Stimulated activated CD4-positive, alpha-beta T cell treated with anti-CD3 and anti-CD28 coated beads, Interleukin-2, amount 100 ng/mL, for 48 hours (primary cell): ENCODE results near the gene CHGA.
A peak's percentile ranks its signal among the peaks of the same experiment; 100 is the strongest.

ENCODE experiments used
- DNase-seq, 2 donors: peaks; one replicate each; pipeline ENCODE4 v3.0.0-alpha.2; 2020

The CHGA gene, protein sequence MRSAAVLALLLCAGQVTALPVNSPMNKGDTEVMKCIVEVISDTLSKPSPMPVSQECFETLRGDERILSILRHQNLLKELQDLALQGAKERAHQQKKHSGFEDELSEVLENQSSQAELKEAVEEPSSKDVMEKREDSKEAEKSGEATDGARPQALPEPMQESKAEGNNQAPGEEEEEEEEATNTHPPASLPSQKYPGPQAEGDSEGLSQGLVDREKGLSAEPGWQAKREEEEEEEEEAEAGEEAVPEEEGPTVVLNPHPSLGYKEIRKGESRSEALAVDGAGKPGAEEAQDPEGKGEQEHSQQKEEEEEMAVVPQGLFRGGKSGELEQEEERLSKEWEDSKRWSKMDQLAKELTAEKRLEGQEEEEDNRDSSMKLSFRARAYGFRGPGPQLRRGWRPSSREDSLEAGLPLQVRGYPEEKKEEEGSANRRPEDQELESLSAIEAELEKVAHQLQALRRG

DNA sequence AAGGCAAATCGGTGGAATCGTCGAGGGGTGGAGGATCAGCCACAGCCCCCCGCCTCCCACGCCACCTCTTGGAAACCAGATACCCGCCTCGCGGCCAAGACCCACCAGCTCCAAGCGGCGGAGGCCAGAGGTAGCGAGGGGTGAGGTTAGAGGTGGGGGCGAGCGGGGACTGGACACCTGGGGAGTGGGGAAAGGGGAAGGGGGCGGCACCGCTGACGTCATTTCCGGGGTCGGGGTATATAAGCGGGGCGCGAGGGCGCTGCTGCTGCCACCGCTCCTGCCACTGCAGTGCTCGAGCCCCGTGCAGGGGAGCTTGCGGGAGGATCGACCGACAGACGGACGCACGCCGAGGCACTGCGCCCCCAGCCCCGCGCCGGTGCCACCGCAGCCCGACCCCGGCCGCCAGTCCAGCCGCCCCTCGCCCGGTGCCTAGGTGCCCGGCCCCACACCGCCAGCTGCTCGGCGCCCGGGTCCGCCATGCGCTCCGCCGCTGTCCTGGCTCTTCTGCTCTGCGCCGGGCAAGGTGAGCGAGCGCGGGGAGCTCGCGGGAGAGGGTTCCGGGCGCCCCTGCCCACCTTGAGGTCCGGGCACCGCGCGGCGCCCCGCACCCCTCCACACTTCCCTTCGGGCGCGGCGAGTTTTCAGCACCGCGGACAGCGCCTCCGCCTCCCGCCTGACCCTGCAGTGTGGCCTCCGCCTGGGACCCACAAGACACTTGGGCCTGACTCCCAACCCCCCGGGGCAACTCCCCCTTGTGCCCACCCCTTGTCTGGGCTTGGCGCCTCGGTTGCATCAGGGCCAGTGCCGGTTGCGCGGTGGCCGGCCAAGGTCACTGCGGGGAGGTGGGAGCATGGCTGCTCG, at the start of gene CHGA:
TSS of gene CHGA (plus strand) at position 268 of the 861 bp plus-strand sequence. CDS start at position 478, 210 bp downstream.
- peak; percentile 31 to 49 for DNase-seq

DNA sequence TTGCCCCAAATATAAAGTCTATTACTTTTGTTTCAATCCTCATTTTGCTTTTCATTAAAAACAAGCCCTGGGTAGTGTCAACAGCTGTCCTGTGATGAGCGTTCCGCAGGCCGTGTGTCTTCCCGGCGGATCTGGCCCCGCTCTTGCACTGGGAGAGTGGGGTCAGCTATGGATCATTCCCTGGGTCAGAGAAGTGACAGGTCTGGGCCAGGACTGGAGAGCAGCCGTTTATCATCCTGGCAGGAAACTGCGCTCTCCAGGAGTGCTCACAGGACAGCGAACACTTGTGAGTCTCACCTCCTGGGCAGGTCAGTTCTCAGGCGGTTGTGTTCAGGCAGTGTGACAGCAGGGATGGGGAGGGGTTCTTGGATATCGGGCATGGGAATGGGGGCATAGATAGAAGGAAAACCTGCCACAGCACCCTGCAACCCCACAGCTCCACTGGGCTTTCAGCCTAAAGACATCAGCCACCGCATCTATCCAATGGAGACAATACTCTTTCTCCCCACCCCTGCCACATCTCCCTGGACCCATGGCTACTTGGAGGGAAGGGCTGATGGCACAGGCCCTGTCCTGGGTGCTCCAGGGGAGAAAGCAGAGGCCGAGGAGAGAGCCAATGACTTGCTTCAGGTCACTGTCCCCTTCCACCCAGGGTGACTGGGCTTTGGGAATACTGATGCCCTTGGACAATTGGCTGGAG, 47.8 kb upstream of the CHGA start:
- DNase-seq, result no peak

DNA sequence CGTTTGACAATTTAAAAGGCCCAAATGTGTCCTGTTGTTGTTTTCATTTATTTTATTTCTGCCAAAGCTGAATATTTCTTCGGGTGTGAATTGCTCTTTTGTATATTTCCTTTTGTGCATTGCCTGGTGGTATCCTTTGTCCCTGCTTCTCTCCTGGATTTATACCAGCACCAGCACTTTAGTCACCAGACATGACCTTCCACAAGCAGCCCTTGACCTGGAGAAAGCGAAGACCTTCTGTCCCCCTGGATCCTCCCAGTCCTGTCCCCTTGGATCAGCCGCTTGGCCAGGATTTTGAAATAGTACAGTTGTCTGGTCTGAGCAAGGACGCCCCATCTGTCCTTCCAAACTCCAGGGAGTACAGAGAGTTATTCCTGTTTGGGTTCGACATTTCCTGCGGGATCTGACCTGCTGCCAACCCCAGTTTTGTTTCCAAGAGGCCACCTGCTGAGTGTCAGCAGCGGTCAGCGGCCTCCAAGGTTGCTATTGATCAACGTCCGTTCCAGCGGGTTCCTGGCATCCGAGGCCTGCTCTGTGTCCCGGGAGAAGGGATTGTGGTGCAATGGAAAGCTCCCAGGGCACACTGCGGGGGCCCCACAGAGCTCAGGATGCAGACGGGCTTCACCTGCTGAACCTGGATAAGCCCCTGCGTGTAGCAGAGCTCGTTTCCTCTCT, 45.1 kb upstream of the CHGA start:
- DNase-seq, result no peak

DNA sequence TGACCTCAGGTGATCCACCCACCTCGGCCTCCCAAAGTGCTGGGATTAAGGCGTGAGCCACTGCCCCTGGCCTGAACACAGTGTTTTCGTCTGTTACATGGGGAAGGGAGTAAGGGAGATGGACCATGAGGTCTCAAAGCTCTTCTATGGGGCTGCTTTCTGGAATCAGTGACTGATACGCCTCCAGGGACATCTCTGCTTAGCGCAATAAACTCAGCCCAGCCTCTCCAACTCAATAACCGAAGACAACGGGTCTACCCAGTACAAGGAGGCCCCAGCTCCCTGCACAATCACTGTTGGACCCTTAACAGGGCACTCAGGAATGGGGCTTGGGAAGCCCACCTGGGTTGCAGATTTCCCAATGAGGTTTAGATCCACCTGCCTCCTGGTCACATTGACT, 42.6 kb upstream of the CHGA start:
- DNase-seq, result no peak

DNA sequence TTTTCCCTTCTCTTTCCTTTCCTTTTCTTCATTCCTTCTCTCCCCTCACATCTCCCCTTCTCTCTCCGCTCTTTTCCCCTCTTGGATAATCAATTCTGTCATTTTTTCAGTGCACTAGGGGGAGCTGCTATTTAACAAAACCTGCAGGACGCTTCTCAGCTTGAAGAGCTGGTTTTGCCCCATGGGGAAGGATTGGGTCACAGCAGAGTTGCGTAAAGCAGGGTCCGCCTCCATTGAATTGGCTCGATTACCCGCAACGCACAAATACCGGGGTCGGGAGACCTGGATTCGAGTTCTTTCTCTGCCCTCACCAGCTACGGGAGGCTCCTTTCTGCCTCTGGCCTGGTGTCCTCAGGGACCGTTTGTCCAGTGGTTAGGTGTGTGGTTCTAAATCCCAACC, 42.1 kb upstream of the CHGA start:
- DNase-seq, result no peak

DNA sequence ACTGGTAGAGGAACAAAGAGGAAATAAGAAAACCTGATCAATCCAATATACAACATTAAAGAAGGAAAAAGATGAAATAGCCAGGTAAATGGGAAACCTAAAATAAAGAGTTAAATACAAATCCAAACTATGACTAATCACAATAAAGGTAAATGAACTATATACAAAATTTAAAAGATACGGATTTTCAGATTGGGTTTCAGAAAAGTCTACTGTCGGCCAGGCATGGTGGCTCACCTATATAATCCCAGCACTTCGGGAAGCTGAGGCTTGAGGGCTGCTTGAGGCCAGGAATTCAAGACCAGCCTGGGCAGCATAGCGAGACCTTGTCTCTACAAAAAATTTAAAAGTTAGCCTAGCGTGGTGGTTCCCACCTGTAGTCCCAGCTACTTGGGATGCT, 39.9 kb upstream of the CHGA start:
- no peak for DNase-seq

DNA sequence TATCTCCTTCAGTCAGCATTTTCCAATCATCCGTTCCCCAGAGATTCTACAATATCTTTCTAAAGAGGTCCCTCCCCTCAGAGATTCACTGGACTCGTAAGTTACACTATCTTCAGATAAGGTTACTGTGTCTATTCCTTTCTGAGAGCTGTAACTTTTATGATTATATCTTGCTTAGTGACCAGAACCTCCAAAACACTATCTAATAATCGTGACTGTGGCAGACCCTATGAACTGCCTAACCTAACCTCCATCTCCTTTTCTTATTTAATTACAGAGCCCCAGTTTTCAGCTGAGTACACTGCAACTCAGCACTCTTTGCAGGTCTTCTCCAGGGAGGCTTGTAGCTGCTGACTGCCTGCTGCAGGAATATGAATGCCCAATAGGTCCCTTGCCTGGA, 38.5 kb upstream of the CHGA start:
- DNase-seq, result no peak

DNA sequence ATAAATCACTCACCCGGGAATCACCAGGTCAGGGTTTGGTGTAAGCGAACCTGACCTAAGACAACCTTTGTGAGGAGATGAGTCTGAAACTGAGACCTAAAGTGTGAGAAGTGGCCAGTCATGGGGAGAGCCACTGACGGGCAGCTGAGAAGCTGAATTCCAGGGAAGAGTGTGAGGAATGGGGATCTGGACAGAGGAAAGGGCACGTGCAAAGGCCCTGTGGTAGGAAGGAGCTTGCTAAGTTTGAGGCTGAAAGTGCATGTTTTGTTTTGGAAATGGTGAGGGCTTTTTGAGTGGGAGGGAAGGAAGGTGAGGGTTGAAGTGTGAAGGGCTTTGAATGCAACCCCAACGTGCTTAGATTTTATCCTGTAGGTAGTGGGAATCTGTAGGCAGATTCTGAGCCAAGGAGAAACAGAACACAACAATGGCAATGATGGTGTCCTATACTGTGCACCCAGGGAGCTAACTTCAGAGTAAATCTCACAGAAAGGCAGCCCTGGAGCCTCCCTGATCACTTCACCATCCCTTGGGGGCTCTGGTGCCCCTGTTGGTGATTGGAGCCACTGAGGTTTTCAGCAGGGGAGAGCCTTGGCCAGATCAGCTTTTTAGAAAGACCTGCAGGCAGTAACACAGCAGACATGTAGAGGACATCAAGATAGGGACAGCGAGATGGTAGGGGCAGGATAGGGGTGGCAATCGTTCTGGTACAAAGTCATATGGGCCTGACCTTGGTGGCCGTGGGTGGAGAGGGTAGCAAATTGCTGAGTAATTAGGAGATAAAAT, 37.5 kb upstream of the CHGA start:
- no peak for DNase-seq

DNA sequence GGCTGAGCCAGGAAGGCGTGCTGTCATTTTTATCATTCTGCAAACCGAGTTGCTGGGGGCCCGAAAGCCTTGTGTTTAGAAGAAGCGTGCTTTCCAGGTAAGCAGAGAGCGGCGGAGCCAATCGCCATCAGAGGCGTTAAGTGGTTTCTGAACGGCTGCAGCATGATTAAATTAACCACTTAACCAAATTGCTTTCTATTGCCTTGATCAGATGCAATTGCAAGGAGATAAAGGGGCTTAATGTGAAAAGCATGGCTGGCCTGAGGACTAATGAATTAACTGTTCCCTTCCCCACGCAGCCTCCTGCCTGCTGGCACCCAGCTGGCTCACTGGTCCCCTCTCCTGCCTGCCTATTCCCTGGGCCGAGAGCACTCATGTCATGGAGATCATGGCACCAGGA, 36.6 kb upstream of the CHGA start:
- no peak for DNase-seq

DNA sequence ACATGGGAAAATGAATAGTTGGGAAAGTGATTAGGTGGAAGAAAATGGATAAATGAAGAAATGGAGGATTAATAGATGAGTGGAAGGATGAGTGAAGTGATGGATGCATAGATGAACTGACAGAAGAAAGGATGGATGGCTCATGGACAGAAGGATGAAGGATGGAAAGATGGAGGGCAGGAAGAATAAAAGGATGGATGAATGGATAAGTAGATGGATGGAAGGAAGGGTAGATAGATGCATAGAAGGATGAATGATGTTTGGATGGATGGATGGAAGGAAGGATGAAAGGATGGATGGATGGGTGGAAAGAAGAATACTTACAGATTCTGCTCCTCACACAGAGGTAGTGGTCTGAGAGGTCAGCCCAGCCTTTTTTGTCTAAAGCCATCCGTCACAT, 35.8 kb upstream of the CHGA start:
- no peak for DNase-seq

DNA sequence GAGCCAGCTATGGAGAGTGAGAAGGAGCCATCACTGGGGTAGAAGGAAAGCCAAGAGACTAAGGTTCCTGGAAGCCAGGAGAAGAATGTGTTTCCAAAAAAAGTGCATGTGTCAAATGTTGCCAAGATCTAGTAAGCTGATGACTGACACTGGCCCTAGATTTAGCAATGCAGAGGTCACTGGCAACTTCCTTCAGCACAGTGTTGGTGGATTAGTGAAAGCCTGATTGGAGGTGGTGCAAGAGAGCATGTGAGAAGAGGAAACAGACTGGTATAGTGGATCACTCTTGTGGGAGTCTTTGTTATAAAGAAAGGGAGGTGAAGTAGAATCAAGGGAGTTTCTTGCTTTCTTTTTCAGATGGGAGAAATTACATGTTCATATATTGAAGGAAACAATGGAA, 34.1 kb upstream of the CHGA start:
- DNase-seq, result no peak

DNA sequence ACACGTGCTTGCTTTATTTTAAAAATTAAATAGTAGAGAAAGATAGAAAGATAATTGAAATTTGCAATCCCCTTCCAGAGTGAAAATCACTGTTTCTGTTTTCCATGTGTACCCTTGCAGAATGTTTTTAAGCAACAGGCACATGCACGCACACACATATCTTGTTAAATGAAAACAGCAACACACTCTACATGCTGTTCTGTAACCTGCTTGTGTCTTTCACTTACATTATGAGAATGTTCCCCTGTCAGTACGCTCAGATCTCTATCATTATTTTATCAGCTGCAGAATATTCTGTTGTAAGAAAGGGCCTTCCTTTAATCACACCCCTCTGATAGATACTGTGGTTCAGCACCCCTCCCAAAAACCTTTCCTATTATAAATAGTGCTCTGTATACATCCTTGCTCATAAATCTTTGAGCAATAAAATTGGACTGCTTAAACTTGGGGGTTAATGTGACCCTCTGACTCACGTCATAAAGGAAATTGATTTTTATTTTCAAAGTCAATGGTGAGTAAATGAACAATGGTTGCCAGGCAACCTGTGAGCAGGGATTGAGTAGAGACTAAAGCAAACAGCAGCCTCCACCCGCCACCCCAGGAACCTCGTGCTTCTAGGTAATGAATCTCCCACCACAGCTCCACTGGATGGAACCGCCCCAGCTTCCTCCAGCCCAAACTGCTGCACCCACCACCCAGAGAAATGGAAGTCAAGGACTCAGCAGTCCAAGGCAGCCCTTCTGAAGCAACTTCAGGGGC, 31.9 kb upstream of the CHGA start:
- no peak for DNase-seq

DNA sequence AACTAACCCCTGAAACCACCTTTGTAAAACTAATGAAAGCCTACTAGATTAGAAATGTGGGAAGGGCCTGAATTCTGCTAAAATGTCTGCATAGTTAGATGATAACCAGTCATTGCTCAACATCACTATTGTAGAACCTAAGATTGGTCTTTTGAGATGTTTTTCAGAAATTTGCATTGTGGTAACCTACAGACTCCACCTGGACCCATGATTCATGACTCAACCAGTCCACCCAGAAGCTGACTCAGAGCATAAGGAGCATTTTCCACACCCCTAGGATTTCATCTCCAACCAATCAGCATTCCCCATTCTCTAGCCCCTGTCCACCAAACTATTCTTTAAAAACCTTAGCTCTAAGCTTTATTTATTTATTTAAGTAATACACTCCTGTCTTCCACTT, 30.4 kb upstream of the CHGA start:
- DNase-seq, result no peak

DNA sequence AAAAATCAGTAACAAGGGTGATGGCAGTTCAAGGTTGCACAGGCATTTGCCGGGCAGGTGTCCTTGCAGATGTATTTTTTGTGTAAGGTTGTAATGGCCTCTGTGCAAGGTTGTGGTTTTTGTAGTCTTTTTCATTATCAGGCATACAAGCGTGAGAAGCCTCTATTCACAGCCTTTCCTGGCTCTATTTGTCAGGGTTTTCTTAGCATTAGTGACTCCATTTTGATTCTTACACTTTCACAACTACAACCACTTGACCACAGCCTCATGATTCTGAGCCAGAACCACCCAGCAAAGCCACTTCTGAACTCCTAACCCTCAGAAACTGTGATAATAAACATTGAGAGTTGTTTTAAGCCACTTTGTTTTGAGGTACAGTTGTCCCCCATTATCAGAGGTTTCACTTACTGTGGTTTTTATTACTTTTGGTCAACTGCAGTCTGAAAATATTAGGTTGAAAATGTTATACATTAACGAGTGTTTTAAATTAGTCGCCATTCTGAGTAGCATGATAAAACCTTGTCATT, 27.5 kb upstream of the CHGA start:
- no peak for DNase-seq

DNA sequence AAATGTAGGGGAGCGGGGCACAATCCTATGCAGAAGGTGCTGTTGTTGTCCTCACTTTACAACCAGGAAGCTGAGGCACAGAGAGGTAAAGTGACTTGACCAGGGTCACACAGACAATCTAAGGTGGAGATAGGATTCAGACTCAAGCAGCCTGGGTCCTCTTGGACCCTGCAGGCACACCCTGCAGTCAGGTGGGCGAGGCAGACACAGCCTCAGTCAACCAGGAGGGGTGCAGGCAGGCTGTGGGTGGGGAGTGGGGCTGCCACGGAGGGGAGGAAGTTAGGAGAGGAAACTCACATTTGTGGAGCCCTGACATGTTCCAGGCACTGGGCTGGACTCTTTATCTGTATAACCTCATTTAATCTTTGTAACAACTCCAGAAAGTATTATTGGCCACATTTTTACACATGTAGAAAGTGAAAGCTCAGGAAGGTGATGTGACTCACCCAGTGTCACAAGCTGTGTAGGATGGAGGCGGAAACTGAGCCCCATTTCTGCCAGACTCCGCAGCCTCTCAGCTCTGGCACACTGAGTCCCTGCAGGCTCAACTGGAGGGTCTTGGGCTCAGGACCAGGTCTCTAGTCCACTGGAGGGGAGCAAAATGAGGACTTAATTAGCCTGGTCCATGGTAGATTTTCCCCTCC, 24.9 kb upstream of the CHGA start:
- DNase-seq, result peak; percentile 28 to 37

DNA sequence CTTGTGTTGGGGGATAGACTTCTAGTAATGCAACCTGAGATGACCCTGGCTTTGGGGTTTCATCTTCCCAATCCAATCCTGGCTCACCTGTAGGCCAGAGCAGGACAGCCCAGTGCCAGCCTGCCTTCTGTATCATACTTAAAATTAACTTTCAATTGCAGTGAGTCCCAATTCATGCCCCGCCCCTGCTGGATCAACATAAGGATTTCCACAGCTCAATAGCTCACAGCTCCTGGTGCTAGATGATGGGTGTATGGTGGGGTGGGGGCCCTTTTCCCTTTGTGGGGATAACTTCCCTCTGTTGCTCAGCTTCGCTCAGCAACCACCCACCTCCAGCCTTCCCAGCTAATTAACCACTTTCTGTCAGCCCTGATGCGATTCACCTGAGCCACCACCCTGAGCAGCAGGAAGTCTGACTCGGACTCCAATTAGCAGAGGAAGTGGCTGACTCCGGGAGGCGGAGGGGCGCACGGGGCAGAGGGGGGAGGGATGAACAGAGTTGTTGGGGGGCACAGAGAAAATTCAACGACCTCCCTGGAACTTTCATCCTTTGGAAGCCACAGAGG, 24.3 kb upstream of the CHGA start:
- no peak for DNase-seq

DNA sequence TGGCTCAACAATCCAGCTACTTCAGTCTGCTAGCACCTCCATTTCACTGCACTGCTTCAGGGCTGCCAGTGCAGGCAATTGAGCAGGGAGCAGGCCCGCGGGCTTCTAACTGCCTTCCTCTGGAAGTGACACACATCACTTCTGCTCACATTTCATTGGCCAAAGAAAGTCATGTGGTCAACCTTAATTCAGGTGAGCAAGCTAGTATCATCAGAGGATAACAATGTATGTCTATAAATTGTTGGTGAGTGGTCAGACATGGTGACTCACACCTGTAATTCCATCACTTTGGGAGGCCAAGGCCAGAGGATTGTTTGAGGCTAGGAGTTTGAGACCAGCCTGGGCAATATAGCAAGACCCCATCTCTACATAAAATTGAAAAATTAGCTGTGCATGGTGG, 22.3 kb upstream of the CHGA start:
- no peak for DNase-seq

DNA sequence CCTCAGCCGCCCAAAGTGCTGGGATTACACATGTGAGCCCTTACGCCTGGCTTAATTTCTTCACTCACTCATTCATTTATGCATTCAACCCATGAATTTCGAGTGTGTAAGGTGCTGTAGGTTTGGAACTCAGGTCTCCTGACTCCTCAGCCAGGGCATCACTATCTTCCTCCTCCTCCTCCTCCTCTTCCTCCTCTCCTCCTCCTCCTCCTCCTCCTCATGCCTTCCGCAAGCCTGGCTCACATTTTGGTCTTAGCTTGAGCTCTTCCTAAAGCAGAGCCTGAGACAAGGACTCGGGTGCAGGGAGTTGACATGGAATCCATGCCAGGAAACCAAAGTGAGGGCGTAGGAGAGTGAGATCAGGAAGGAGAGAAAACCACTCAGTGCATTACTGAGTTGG, 20.8 kb upstream of the CHGA start:
- no peak for DNase-seq

DNA sequence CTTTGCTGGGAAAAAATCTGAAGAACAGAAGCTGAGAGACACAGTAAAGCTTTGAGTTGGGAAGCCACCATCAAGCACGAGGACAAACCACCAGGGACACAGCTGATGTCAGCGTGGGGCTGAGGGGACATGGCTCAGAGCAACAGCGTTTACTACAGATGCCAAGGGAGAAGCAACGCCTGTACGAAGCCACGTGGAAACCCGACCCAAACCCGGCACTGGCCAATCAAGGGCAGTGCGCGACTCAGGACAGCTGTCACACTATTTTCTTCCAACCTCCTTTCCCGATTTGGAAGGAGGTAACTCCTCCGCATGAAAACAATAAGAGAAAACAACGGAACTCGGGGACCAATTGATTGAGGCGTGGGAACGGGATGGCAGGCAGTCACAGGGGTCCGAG, 20.2 kb upstream of the CHGA start:
- no peak for DNase-seq

DNA sequence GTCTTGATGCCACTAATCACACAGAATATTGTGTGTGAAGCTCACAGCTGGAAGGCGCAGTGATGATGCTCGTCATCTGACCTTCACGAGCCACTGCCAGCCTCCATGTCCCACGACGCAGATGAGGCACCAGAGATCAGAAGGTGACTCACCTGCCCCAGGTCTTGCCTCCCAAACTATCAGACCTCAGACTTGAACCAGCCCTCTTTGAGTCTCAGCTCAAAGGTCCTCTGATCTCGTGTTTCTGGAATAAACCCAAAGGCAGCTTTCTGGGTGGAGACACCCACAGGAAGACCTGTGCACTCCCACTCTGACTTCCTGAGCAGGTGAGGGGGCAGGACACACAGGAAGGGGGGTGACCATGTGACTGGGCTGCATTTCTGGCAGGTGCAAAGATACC, 19.6 kb upstream of the CHGA start:
- no peak for DNase-seq
